Measurements from ENCODE around the gene SH3BP2.
A peak's percentile ranks its signal among the peaks of the same experiment; 100 is the strongest.

The SH3BP2 gene, protein sequence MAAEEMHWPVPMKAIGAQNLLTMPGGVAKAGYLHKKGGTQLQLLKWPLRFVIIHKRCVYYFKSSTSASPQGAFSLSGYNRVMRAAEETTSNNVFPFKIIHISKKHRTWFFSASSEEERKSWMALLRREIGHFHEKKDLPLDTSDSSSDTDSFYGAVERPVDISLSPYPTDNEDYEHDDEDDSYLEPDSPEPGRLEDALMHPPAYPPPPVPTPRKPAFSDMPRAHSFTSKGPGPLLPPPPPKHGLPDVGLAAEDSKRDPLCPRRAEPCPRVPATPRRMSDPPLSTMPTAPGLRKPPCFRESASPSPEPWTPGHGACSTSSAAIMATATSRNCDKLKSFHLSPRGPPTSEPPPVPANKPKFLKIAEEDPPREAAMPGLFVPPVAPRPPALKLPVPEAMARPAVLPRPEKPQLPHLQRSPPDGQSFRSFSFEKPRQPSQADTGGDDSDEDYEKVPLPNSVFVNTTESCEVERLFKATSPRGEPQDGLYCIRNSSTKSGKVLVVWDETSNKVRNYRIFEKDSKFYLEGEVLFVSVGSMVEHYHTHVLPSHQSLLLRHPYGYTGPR

DNA sequence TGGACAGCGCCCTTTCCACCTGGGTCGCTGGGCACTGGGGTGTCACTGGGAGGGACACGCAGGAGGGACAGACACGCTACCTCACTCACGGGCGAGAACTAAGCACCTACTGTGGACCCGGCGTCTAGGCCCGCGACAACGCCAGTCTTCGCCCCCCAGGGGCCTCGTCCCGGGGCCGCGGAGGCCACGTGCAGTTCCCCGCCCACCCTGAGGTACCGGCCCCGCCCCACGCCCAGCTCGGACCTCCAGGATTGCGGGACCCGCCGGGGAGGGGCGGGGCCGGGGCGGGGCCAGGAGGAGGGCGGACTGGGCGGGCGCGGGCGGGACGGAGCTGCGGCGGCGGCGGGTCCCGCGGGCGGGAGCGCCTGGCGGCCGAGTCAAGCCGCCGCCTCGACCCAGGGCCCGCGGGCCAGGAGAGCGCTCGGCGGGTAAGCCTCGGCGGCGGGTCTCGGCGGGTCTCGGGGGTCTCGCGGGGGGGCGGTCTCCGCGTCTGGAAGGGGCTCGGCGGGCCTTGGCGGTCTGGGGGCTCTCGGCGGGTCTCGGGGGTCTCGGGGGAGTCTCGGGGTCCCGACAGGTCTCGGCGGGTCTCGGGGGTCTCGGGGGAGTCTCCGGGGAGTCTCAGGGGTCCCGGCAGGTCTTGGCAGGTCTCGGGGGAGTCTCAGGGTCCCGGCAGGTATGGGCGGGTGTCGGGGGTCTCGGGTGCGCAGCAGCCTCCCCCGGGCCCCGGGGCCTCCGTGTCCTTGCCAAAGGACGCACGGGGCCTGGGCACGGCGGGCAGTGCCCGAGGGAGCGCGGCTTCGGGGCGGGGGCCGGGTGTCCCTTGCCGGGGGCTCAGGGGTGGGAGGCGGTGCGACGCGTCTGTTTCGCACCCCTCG, at the start of gene SH3BP2:
TSS of gene SH3BP2 (plus strand) at position 375 of the 875 bp plus-strand sequence. CDS start 27,533 bp downstream, outside the sequence.
- peak in 1 of 2 donors; percentile 45 for DNase-seq

DNA sequence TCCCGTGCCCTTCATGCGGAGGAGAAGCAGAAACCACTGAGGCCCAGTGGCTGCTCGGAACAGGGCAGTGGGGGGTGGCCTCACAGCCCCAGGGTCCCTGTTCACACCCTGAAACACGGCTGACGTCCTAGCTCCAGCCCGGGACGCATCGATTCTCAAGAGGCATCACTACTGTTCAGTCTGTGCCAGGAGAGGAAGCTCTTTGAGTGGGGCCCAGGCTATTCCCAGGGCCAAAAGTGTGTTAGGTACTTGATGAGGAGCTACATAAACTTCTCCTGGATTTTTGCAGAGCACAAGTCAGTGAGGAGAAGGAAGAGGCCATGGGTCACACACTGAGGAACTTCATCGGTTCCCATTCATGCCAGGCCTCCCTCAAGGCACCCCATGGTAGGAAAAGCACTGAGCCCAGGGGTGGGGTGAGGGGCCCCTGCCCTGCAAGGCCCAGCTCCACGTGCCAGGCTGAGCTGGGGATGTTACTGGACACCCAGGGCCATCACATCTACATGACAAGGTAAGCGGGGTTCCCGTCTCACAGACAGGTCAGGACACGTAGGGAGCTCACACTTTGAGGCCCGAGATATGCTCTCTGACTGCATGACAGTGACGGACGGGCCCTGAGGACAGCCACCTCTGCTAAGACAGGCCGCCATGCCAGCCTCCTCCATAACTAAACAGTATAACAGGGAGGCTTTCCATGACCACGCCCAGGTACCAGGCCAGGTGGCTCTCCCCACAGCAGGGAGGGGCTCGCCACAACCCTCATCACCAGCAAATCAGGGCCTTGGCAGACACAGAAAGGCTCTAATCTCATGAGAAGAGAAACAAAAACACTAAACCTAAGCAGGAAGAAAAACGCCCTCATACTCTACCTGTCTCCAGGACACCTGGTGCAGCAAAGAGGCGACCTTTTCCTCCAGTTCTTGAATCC, 49.1 kb upstream of the SH3BP2 start:
- no peak for DNase-seq

DNA sequence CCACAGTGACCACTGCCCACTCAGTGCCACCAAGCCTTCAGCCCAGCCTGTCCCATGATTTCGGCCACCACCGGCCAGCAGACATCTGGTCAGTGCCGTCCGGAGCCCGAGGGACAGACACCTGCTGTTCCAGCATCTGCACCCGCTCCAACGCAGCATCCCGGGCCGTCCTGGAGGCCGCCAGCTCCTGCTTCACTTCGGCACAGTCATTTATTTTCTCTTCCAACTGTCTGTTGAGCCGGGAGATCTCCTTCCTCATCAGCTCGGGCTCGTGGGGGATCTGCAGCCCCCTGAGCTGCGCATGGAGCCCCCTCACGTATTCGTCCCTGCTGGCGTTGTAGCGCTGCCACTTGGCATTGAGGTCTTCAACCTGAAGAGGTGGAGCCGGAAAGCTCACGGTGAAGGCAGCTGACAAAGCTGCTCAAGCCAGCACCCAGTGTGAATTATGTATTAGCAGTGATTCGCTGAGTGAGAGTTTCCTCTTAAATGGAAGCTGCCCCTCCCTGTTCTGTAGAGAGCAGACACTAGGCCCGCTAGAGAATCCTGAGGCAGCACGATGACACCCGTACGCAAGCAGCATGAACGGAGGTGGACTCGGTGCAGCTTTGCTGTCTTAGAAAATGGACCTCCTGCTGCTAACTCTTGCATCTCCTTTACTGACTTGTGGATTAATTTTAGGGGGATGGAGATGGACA, 48.2 kb upstream of the SH3BP2 start:
- no peak for DNase-seq

DNA sequence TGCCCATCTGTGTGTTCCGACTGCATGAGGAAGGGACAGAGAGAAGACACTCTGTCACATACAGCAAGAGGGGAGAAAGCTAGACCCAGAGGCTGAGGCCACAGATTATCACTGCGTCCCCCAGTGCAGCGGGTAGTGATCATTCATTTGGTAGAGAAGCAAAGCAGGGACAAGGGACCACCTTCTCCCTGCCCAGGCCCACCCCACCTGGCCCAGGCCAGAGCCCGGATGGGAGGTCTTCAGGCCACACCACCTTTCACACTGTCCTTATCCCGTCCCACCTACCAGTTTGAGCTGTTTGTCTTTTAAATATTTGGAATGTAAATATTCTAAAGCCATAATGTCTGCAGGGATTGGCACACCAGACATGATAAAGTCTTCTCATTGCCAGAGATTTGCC, 47.4 kb upstream of the SH3BP2 start:
- no peak for DNase-seq

DNA sequence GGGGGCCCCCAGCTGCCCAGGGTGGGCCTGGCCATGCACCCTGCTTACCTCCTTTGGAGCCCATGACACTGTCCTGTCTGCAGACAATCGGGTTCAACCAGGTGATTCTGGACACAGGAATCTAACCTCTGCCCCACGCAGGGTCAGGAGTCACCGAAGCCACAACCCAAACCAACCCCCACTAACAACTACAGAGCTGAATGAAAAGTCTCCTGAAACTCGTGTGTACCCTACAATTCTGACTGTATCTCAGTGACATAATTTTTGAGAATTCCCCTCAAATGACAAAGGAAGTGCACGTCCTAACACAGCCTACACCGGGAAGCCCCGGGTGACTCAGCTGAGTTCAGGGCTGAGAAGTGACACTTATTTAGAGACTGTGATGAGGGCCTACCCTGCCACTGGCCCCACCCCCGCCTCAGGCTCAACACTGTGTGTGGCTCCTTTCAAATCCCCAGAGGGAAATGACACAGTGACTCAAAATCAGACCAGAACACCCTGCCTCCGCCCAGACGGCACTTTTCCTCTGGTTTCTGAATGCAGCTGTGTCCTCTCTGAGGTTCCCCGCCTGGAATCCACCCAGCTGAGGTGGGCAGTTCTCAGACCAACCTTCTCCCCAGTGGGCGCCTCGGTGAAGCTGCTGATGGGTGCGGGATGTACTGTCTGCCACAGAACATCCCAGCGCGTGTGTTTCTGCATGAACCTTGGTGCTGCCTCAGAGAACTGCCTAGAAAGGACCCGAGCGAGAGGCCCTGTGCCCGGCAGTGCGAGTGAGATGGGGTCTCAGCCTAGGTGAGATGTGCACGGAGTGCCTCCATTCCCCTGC, 46.7 kb upstream of the SH3BP2 start:
- DNase-seq = peak; percentile 62 to 96

DNA sequence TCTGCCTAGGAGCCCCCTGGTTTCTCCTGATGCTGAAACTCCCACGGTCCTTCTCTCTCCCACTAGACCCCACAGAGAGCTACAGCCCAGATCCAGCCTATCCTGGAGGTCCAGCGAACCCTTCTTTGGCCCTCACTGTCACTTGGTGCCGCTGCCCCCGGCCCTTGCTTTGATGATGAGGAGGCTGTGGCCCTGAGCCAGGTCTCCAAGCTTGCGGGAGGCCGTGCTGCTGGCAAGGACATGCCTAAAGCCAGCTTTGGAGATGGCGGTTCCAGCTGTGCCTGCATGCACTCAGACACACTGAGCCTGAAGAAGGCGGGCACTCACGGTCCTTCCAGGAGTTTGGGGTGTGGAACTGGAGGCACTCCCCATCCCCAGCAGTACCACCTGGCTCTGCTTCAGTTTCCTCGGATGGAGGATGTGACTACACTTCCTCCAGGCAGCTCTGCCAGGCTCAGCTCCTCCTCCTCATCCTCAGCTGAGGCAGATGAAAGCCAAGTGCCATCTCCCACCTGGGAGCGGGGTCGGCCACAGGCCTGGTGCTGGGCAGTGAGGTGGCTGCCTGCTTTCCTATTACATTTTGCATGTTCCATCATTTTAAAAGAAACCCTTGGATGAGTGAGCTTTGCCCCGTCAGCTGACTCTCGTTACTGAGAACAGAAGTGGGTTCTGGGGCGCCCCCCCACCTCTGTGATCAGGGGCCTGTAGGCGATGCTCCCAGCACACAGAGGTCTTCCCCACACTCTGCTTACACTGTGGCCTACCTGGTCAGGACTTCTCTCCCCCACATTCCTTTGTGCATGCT, 45.8 kb upstream of the SH3BP2 start:
- no peak for DNase-seq

DNA sequence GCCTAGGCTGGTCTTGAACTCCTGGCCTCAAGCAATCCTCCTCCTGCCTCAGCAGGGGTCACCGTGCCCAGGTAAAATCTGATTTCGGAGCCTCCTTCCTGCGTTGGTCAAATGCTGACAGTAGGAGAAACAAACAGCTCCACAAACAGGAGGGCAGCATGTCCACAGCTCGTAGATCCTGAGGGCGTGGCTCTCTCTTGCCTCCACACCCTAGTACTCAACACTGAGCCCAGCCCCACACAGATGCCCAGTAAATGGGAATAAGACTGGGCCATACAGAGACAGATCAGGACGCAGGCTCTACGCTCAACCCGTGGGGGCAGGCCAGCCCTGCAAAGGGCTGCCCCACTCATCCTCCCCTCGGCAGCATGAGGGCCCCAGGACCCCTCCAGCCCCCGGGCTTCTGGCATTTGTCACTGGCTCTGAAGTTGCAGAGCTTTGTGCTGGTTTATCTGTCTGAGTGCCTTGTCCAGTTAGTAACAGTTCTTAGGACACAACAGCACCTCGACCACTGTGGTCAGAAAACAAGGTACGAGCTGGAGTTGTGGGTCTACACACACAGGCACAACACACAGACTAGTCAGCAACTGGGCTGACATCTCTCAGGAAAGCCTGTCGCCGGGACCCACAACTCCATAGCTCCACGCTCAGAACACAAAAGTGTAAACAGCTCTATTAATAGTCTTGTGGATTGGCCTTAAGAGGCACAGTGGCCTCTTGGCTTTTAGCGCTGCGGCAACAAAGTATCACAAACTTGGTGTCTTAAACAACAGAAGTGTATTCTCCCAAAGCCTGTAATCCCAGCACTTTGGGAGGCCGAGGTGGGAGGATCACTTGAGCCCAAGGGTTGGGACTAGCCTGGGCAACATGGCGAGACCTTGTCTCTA, 41.9 kb upstream of the SH3BP2 start:
- DNase-seq = no peak

DNA sequence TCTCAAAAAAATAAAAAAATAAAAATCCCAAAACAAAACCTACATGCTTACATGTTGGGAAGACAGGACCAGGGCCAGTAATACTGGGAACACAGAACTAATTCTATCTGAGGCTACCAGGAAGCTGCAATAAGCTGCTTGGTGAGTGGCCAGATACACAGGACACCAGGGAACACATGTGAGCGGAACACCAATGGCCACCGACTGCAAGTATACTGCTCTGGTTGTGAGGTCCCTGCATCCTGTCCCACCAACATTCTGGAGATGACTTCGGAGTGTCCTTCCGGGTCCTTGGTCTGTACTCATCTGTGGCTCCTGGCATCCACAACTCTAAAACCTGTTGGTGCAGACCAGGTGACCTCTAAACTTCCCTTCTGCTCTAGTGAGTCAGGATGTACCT, 39.4 kb upstream of the SH3BP2 start:
- DNase-seq = no peak

DNA sequence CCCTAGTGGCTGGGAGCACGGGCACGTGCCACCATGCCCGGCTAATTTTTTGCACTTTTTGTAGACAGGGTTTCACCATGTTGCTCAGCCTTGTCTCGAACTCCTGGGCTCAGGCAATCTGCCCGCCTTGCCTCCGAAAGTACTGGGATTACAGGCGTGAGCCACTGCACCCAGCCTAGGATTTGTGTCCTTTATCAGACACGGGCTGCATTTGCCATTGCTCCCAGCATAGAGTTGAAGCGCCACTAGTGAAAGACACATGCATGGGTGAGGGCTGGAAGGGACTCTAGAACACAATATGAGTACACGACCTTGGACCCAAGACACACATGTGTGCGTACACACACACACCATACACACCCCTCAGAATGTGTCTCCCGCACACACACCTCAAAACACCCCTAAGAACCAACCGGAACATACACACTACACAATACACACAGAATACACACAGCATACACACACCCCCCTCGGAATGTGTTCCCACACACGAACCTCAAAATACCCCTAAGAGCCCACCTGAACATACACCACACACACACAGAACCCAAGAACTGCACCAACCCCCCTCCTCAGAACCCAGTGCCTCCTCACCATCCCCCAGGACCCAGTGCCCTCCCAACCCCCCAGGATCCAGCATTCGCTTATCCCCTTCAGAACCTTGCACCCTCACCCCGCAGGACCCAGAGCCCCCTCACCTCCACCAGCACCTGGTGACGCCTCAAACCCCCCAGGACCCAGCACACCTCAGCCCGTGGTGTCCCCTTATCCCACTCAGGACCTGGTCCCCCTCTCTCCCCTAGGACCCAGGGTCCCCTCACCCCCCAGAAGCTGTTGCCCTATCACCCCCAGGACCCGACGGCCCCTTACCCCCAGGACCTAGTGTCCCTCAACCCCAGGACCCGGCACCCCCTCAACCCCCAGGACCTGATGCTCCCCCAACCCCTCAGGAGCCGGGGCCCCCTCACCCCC, 37.8 kb upstream of the SH3BP2 start:
- no peak for DNase-seq

DNA sequence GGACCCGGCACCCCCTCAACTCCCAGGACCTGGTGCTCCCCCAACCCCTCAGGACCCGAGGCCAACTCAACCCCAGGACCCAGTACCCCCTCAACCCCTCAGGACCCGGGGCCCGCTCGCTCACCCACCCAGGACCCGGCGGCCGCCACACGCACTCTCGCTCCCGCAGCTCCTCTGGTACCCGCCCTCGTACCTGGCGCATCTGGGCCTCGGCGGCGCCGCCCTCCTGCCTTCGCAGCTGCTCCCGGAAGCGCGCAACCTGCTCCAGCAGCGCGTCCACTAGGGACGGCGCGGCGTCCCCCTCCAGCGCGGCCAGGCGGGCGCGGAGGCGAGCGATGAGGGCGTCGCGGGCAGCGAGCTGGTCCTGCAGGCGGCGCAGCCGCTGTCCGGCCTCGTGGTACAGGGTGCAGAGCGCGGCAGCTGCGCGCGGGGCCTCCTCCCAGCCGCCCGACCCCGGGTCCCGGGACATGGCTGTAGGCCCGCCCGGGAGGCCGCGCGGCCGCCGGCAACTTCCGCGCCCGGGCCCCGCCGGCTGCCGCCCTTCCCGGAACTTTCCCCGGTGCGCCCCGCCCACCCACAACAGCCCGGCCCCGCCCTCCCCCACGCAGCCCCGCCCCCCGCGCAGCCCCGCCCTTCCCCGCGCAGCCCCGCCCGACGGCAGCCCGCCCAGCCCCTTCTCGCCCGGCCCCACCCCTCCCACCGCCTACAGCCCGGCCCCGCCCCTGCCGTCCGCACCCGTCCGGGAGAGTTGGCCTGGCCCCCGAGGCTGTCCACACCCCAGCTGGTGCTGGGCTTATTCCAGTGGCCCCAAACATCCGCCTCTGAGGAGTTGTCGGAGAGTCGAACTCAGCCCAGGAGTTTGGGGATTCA, 36.8 kb upstream of the SH3BP2 start, which contains the start of gene TNIP2:
TSS of gene TNIP2 (minus strand) at position 516 of the 870 bp plus-strand sequence. CDS start at position 469, 47 bp downstream.
- DNase-seq = peak; percentile 23 to 73

DNA sequence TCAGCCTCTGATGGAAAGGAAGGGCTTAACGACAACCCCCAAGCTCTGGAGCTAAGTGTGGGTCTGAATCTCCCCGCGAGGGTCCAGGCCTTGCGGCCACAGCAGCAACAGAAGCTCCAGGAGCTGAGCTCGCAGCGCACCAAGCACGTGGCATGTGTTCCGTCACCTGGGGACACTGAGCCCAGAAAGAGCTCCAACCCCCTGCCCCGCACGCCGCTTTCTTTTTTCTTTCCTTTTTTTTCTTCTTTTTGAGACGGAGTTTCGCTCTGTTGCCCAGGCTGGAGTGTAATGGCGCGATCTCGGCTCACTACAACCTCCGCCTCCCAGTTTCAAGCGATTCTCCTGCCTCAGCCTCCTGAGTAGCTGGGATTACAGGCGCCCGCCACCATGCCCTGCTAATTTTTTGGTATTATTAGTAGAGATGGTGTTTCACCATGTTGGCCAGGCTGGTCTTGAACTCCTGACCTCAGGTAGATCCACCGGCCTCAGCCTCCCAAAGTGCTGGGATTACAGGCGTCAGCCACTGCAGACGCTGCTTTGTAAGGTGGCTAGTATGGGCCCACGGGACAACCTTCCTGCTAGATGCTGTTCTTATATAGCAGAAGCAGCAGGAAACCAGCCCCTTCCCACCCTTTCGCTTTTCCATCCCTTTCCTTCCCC, 36.1 kb upstream of the SH3BP2 start:
- no peak for DNase-seq

DNA sequence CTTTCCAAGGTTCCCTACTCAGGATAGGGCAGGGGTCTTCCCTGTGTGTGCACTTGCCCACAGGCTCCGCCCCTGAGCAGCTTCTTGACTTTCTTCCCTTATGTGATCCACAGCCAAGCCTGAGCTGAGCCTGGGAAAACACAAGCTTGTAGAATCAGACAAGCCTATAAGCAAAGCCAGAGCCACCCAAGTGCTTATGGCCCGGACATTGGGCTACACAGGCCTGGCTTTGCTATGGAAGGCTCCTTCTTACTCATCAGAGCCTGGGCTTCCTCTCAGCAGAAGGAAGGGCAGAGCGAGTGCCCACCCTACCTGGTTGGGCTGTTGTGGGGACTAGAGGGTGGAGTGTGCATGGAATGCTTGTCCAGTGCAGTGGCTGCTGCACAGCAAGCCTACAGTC, 35.5 kb upstream of the SH3BP2 start:
- no peak for DNase-seq

DNA sequence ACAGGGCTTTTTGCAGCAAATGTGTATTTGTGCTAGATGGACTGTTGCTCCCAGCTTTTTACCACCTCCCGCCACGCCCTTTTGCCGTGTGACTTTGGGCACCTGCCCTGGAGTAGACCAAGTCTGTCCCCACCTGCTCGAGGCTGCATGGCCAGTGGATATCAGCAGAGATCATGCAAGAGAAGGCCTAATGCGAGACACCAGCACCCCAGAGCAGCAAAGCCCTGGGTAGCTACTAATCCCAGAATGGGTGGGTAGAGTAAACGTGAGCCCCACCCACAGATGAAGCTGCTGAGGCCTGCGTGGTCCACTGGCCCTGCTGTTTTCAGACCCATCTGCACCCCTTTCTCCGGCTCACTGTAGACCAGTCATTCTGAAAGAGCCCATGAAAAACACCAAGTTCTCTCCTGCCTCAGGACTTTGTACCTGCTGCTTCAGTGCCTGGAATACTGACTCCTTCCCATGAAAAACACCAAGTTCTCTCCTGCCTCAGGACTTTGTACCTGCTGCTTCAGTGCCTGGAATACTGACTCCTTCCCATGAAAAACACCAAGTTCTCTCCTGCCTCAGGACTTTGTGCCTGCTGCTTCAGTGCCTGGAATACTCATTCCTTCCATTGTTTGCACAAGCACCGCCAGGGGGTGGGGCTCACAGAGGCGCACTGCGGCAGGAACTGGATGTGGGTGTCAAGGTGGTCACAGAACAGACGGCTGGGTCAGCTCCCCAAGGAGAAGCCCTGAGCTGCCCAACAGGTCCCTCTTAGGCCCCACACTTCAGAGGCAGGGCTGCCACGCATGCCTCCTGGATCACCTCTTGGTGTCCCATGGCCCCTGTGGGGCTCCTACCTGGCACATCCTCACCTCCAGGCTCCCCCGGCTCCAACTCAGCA, 31.6 kb upstream of the SH3BP2 start:
- no peak for DNase-seq

DNA sequence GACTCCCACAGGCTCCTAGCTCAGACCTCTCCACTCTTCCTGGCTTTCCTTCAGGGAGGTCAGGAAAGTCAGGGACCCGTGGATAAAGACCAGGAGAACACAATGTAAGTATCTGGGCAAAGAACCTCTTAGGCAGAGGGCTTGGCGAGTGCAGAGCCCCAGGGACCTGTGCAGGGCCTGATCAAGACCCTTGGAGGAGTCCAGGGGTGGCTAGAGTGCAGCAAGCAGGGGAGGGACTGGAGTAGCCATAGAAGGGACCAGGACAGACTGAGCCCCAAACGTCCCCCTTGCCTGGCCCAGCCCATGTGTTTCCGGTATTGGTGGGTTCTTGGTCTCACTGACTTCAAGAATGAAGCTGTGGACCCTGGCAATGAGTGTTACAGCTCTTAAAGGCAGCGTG, 30.8 kb upstream of the SH3BP2 start:
- no peak for DNase-seq

Data from bone marrow (tissue), 2 donors.